Cardiac muscle cell (in vitro differentiated cells and primary cell): ENCODE data around the gene EPHA4. TPM values are rescaled to one million over a fixed set of nuclear protein-coding genes. Genes with fewer than 3 reads are reported as not detected.

ENCODE experiments used
- DNase-seq, 2 donors: peaks; one replicate each; pipeline versions ENCODE4 v3.0.0 to v3.0.0-alpha.2; 2010 to 2017; ENCODE audit warnings: low read depth in 1 of 2, low spot score in 1 of 2
- H3K27ac ChIP-seq: fragments of 200-600 bp; sonication (generic); 2 replicates; pipeline ENCODE4 v1.5.1; 2016
- H3K27me3 ChIP-seq: fragments of 200-600 bp; sonication (generic); 2 replicates; pipeline ENCODE4 v1.6.0; 2016; ENCODE audit warnings: control low read depth
- H3K36me3 ChIP-seq: fragments of 200-600 bp; sonication (generic); 2 replicates; pipeline ENCODE4 v1.5.1; 2016; ENCODE audit warnings: control low read depth
- H3K4me1 ChIP-seq: fragments of 200-600 bp; sonication (generic); 2 replicates; pipeline ENCODE4 v1.8.1; 2017; ENCODE audit warnings: low read depth, mild to moderate bottlenecking, mixed run types
- H3K4me3 ChIP-seq: fragments of 200-600 bp; sonication (generic); 2 replicates; pipeline ENCODE4 v1.5.1; 2016; ENCODE audit warnings: mild to moderate bottlenecking
- H3K9me3 ChIP-seq: fragments of 200-600 bp; sonication (generic); 2 replicates; pipeline ENCODE4 v1.5.1; 2017; ENCODE audit warnings: low read depth, mild to moderate bottlenecking, control low read depth
- polyA plus RNA-seq: library from polyadenylated mRNA; unstranded; fragments of >200 nt; fragmentation: Nextera tagmentation; extraction: Ambion mirVana; gene quantifications from 2 replicates; pipeline ENCODE4 v1.2.1, GENCODE V29; 2016
- total RNA-seq: library from RNA; depleted of rRNA; stranded (reverse); fragments of >200 nt; gene quantifications from 2 replicates; pipeline ENCODE4 v1.2.3, GENCODE V29; 2016
- TF ChIP-seq, protein P1 (sequence below): IDR thresholded peaks from 2 replicates; pipeline ENCODE4 v1.5.1; 2012; ENCODE audit warnings: low read depth, mild to moderate bottlenecking, low read length

EPHA4 gene
- total and polyA plus RNA-seq, 2 experiments from 2014 or later = 21.2 to 70.2 TPM

DNA sequence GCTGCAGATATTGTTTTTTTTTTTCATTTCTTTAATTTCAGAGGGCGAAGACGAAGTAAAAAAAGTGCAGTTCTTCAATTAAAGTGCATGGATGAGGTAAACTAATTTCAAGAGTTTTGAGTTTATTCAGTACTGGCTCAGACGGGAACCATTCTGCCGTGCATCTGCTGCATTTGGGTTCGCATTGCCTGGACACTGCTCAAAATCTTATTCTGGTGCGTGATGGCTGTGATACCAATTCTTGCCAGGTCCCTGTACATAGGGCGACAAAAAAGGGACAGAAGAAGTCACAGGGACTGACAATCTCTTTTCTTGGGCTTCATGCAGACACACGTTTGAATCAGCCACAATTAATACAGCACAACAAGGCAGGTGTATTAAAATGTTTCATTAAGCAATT is 146.2 kb downstream of the EPHA4 start:
- no peak overlapping the region for H3K4me3 ChIP-seq
- no peaks in the 10 kb centered on the region for H3K27me3 ChIP-seq
- no peaks in the 10 kb centered on the region for H3K4me1 ChIP-seq
- no peaks in the 10 kb centered on the region for H3K9me3 ChIP-seq
- TF ChIP-seq, protein P1, sequence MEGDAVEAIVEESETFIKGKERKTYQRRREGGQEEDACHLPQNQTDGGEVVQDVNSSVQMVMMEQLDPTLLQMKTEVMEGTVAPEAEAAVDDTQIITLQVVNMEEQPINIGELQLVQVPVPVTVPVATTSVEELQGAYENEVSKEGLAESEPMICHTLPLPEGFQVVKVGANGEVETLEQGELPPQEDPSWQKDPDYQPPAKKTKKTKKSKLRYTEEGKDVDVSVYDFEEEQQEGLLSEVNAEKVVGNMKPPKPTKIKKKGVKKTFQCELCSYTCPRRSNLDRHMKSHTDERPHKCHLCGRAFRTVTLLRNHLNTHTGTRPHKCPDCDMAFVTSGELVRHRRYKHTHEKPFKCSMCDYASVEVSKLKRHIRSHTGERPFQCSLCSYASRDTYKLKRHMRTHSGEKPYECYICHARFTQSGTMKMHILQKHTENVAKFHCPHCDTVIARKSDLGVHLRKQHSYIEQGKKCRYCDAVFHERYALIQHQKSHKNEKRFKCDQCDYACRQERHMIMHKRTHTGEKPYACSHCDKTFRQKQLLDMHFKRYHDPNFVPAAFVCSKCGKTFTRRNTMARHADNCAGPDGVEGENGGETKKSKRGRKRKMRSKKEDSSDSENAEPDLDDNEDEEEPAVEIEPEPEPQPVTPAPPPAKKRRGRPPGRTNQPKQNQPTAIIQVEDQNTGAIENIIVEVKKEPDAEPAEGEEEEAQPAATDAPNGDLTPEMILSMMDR = no peak
- DNase-seq = no peak
- peaks cover 42% of the 10 kb centered on the region for H3K36me3 ChIP-seq
- peak overlapping the region; percentile 38 for H3K27ac ChIP-seq

GRCh38 chr2:221425353-221425752 is 146.8 kb downstream of the EPHA4 start:
- Histone ChIP-seq H3K4me1 (no peaks in the 10 kb centered on the region), H3K4me3 (no peak overlapping the region), H3K27me3 (no peaks in the 10 kb centered on the region), H3K27ac (peak overlapping the region; percentile 11), H3K36me3 (peaks cover 39% of the 10 kb centered on the region), H3K9me3 (no peaks in the 10 kb centered on the region)
- no peak for DNase-seq
- TF ChIP-seq, protein P1 = no peak

DNA sequence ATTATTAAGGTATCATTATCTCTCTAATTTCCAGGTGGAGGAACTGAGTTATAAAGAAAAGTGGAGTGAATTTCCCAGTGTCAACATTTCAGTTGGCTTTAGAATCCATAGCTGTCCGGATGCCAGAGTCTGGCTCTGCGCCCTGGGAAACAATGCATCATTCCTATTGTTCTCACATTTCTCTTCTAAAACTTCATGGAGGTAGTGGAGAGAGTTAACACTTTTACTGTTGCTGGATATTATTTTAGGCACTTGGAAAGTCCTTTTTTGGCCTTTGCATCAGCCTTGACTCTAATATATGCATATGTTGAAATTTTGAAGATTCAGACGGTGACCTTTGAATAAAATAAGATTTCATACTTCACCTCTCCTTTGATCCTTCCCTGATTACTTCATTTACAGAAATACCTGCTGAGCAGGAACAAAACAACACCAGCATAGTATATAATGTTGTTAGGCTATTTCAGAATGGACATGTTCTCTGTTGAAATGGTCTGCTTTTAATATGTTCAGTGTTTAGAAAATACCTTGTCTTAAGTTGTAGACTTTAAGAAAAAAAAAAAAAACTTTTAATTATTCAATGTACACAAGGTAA is 148.8 kb downstream of the EPHA4 start:
- TF ChIP-seq, protein P1 = no peak

GRCh38 chr2:221422516-221423209 is 149.4 kb downstream of the EPHA4 start:
- H3K27ac ChIP-seq = no peak overlapping the region
- H3K9me3 ChIP-seq = no peaks in the 10 kb centered on the region
- H3K27me3 ChIP-seq = no peaks in the 10 kb centered on the region
- H3K4me3 ChIP-seq = no peak overlapping the region
- H3K36me3 ChIP-seq = peaks cover 37% of the 10 kb centered on the region
- DNase-seq = no peak
- H3K4me1 ChIP-seq = no peaks in the 10 kb centered on the region
- TF ChIP-seq, protein P1 = no peak

More for the DNA sequence above, 148.8 kb downstream of the EPHA4 start:
- peak in 1 of 2 donors; percentile 12 for DNase-seq
- no peaks in the 10 kb centered on the region for H3K27me3 ChIP-seq
- H3K36me3 ChIP-seq = peaks cover 40% of the 10 kb centered on the region
- no peaks in the 10 kb centered on the region for H3K4me1 ChIP-seq
- no peak overlapping the region for H3K27ac ChIP-seq
- no peak overlapping the region for H3K4me3 ChIP-seq
- H3K9me3 ChIP-seq = no peaks in the 10 kb centered on the region

DNA sequence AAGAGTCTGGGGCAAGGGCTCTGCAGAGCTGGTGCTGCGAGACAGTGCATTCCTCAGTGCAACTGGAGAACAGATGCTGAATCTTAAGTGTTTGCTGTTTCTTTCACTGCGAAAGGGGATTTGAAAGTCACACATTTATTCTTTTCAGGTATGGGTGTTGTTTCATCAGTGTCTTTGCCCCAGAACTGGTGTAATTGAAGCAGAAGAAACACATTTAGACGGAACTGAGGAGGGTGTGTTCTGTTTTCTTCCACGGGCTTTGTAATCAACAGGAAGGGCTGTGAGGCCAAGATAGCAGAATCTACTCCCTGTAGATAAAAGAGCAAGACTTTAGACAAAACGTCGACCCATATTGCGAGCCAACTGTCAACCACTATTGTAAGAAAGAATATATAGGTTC is 151.9 kb downstream of the EPHA4 start:
- H3K4me3 ChIP-seq = no peak overlapping the region
- H3K27ac ChIP-seq = no peak overlapping the region
- H3K4me1 ChIP-seq = no peaks in the 10 kb centered on the region
- peaks cover 26% of the 10 kb centered on the region for H3K36me3 ChIP-seq
- TF ChIP-seq, protein P1 = no peak
- H3K27me3 ChIP-seq = no peaks in the 10 kb centered on the region
- H3K9me3 ChIP-seq = no peaks in the 10 kb centered on the region
- DNase-seq = no peak
